BJ (cell line): Measurements from ENCODE around the gene UBE2J2. TPM values are rescaled to one million over a fixed set of nuclear protein-coding genes. Genes with fewer than 3 reads are reported as not detected.

ENCODE experiments used
- CTCF ChIA-PET: fragments of 350-600 bp; formaldehyde crosslinking; extraction: SDS; loops from one replicate; lab custom pipeline; 2021; ENCODE audit warnings: antibody characterized with exemption, inconsistent platforms; lab: Yijun Ruan, JAX
- POLR2A ChIA-PET: fragments of 300-600 bp; sonication (Branson Sonifier 250); formaldehyde crosslinking; extraction: SDS; loops from one replicate; lab custom pipeline; 2021; ENCODE audit warnings: antibody characterized with exemption; lab: Charles Lee
- DNase-seq: peaks from one replicate; pipeline ENCODE4 v3.0.0-alpha.2; 2011; ENCODE audit warnings: low read depth
- H3K27me3 ChIP-seq: 2 replicates; pipeline ENCODE4 v1.6.0; 2011; ENCODE audit warnings: low read length; ENCODE audit not compliant: control insufficient read depth, insufficient read depth
- H3K36me3 ChIP-seq: 2 replicates; pipeline ENCODE4 v1.5.1; 2011; ENCODE audit warnings: low read length; ENCODE audit not compliant: control insufficient read depth, insufficient read depth
- H3K4me3 ChIP-seq: 2 replicates; pipeline ENCODE4 v1.5.1; 2011; ENCODE audit warnings: low read depth, mild to moderate bottlenecking, control low read depth, low read length
- CTCF ChIP-seq: IDR thresholded peaks from 2 replicates; pipeline ENCODE4 v1.5.1; 2011; ENCODE audit warnings: low read depth, mild to moderate bottlenecking, control low read depth, inconsistent platforms, low read length, moderate library complexity; ENCODE audit not compliant: insufficient read depth
- polyA plus RNA-seq: library from polyadenylated mRNA; depleted of rRNA; stranded (reverse); fragments of >200 nt; gene quantifications from 2 replicates; pipeline ENCODE4 v1.2.3, GENCODE V29; 2011

Gene UBE2J2
- polyA plus RNA-seq, 1 experiment: 25.7 TPM

DNA sequence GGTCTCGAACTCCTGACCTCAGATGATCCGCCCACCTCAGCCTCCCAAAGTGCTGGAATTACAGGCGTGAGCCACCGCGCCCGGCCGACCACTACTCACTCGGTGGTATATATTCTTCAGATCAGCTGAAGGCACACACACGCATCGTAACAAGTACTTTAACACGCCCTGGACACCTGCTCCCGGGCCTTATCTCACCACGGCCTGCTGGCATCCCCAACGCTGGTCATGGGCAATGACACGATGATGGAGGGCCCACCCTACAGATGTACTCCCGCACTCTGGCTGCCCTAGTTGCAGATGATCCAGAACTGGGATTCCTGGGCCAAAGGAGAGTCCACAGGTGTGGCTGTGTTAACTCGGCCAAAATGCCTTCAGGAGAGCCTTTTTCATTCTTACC lies 11.6 kb downstream of the UBE2J2 start:
- H3K36me3 ChIP-seq: peaks cover 33% of the 10 kb centered on the region
- POLR2A ChIA-PET: no interaction called here
- no peaks in the 10 kb centered on the region for H3K27me3 ChIP-seq
- H3K4me3 ChIP-seq: no peak overlapping the region
- CTCF ChIA-PET: interaction anchor here (6.4 kb wide), 1 partner anchor 140 kb away, joined by 30 read pairs; no protein-coding TSS in a partner anchor
- no peak for DNase-seq
- TF ChIP-seq CTCF: no peak

DNA sequence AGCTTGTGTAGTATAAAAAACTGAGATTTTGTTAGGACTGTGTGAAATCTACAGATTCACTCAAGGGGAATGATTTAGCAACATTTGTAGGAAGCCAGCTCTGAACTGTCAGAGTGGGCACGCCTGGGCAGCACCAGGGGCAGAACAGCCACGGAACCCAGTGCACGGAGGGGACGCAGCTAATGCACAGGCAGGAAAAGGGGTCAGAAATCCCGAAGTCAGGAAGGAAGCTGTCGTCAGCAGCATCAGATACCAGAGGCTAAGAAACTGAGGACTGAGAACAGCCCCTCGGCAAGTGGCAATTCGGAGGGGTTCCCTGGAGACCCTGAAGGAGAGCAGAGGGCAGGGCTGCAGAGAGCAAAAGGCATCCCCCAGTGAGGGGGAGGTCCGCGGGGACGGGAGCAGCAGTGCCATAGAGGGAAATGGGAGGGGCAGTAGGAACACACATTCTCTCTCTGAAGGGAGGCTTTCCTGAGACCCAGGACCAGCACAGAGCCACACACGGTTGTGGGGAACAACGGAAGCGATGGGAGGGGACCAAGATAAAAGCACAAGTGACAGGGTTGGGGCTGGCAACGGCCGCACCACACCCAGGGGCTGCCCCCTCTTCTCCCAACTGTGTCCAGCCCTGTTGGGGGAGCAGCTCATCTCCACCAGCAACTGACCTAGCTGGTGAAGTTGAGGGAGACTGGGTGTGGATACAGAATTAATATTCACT lies 12.7 kb downstream of the UBE2J2 start:
- Histone ChIP-seq H3K4me3 (no peak overlapping the region), H3K27me3 (no peaks in the 10 kb centered on the region), H3K36me3 (peaks cover 38% of the 10 kb centered on the region)
- CTCF ChIA-PET: interaction anchor here (0.7 to 6.4 kb wide), 3 partner anchors 29 to 277 kb away, joined by 3 to 30 read pairs (median 4); no protein-coding TSS in a partner anchor
- no peak for DNase-seq
- POLR2A ChIA-PET: no interaction called here
- no peak for TF ChIP-seq CTCF

DNA sequence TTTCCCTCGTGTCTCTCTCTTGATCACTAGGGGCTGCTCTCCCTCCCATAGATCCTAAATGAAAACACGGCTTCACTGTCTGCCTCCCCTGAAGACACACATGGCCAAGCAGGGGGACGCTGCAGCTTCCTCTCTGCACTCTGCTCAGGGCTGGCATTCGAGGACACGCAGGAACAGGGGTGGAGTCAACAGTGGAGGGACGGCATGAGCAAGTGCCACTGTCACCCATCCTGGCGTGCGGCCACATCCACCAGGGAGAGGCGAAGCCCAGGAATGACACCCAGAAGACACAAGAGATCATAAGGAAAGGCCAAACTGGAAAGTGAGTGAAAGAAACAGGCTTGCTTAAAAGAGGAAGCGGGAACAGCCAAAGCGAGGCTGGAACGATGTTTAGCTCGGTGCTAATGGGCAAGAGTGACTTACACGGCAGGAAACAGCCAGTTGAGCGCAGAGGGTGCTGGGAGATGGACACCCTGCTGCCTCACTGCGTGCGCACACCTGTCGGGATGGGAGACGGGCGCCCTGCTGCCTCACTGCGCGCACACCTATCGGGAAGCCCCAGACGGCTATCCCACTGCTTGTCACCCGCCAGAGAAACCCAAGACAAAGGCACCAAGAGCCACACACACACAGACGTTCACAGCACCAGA lies 13.6 kb downstream of the UBE2J2 start:
- TF ChIP-seq CTCF: no peak
- Histone ChIP-seq H3K36me3 (peaks cover 39% of the 10 kb centered on the region), H3K27me3 (no peaks in the 10 kb centered on the region), H3K4me3 (no peak overlapping the region)
- ChIA-PET POLR2A (no interaction called here), CTCF (interaction anchor here (0.7 to 6.4 kb wide), 3 partner anchors 30 to 276 kb away, joined by 3 to 30 read pairs (median 4); no protein-coding TSS in a partner anchor)
- DNase-seq: no peak

- POLR2A ChIA-PET: no interaction called here
- CTCF ChIA-PET: interaction anchor here (6.4 kb wide), 1 partner anchor 138 kb away, joined by 30 read pairs; no protein-coding TSS in a partner anchor
- no peak for TF ChIP-seq CTCF
- Histone ChIP-seq H3K27me3 (no peaks in the 10 kb centered on the region), H3K36me3 (peaks cover 39% of the 10 kb centered on the region), H3K4me3 (no peak overlapping the region)
- no peak for DNase-seq
These were observed 14.1 kb downstream of the UBE2J2 start for GRCh38 chr1:1259540-1259939.

- no peak for TF ChIP-seq CTCF
- H3K27me3 ChIP-seq: no peaks in the 10 kb centered on the region
- no peak overlapping the region for H3K4me3 ChIP-seq
- peaks cover 40% of the 10 kb centered on the region for H3K36me3 ChIP-seq
- POLR2A ChIA-PET: no interaction called here
- CTCF ChIA-PET: interaction anchor here (6.4 kb wide), 1 partner anchor 137 kb away, joined by 30 read pairs; no protein-coding TSS in a partner anchor
- DNase-seq: no peak
These were observed 14.6 kb downstream of the UBE2J2 start for GRCh38 chr1:1259119-1259488.
